NCI-H524 treated with DMSO at 0.1 percent for 48 hours (cell line): ENCODE data around the gene THAP9.
"Not testable (repeated sequence)": the region's sequence is repeated elsewhere in the genome, so short reads cannot be mapped to it uniquely, and the experiment has no call there.

Experiments
- DNase-seq: peaks from one replicate; lab custom pipeline; 2025; lab: John Stamatoyannopoulos, UW

THAP9 gene

DNA sequence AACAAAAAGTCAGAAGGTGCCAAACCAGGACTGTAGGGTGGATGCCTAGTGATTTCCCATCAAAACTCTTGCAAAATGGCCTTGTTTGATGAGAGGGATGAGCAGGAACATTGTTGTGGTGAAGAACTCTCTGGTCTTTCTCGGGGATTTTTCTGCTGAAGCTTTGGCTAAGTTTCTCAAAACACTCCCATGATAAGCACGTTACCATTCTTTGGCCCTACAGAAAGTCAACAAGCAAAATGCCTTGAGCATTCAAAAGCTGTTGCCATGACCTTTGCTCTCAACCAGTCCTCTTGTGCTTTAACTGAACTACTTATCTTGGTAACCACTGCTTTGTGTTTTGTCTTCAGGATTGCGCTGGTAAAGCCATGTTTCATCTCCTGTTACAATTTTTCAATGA, 6.6 kb upstream of the THAP9 start:
- no peak for DNase-seq

DNA sequence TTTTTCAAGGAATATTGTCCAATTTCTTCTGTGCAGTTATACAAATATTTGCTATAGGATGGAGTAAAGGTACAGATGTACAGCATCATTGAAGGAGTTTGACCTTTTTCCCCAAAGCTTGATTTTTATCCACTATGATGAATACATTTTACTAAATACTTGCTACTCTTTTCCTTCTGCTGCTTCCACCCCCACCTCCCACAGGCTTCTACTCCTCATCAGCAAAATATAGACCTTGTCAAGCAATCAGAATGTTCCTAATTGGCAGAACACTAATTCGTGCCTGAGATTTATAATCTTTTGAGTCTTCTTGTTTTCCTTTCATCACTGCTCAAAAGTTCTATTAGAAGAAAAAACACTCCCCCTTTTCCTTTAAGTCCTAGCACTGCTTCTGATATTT, 3.8 kb upstream of the THAP9 start:
- DNase-seq: no peak

DNA sequence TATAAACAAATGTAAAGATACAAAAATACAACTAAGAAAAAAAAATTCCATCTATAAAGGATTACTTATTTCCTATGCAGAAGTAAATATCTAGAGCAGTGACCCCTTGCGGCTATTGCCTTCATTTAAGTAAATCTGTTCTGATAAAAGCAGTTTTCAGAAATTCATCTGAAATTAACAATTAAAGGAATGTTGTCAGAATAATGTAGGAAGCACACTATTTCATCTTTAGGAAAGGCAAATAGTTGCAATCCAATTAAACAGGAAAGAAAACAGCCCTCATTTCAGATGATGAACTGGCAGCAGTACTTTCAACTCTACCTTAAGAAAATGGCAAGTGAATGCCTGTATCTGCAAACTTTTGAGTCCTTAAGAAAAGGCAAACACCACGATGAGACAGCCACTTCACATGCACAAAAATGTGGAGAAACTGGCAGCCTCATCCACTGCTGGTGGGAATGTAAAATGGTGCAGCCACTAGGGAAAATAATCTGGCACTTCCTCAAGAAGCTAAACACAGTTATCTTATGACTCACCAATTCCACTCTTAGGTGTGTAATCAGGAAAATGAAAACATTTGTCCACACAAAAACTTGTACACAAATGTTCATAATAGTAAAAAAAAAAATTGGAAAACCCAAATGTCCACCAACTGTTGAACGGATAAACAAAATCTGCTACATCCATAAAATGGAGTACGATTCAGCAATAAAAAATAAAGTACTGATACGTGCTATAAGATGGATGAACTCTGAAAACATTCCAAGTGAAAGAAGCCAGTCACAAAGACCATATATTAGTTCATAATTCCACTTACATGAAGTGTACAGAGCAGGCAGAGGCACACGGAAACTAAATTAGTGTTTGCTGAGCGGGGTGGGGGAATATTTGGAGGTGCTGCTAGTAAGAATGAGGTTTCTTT, 2.0 kb upstream of the THAP9 start:
- no peak for DNase-seq

DNA sequence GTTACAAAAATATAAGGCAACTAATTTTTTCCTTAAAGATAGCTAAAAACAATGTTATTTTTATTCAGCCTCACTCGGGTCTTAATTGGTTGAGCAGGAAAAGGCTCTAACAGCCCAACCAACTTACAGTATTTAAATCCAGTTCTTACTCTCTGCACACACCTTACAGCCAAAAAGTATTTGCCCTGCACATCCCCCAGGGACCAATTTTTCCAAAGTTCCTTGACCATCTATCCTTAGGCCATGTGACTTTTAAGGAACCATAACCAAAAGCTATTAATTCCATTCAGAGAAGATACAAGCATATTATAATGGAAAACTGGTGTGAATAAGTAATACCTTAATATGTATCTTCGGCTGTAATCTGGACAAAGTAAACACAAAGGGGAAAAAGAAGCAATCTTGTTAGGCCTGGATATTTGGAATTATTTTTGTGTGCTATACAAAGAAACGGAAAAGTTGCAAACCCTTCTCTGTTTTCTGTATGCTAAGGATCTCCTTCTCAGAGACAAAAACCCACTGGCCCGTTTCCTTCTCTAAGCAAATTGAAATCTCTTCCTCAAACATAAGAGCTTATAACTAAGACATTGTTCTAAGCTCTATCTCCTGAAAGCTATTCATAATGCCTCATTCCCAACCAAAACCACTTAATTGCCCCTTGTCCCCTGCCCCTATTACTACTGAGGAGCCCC, 1.0 kb upstream of the THAP9 start:
- DNase-seq: no peak

DNA sequence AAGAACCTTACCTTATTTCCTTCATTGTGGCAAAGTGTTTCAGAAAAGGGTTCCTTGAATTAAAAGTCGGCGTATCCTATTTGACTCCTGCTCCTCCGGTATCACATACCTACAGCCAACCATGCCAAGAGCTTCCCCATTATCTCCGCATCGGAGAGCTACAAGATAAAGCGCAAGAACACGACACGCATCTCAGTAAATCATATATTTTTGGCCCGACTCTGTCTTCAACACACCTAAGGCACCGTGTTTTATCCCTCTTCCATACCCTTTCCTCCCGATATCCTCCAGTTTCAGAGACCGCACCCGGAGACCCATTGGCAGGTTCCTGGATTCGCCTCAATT, 497 bp upstream of the THAP9 start:
- no peak for DNase-seq

DNA sequence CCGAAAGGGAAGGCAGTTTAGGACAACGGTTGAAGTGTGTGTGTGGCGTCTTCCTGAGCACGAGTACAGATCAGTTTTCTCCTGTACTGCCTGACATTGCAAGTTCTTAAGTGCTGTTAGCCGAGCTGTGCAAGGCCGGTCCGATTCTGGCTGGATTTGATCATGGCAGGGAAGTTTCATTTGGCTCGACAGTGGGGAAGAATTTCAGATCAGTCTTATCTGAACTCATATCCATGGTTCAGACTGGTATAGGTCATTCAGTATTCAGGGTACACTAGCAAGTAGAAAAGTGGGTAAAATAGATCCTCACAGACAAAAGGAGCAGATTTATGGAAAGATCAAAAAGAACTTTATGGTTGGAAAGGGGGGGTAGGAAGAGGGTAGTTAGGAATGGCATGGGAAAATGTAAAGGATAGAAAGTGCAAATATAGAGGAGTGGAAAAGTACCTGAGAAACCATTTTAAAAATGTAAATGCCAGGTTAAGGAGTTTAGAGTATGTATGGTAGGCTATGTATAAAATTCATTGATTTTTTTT, 716 bp downstream of the THAP9 start:
- no peak for DNase-seq

DNA sequence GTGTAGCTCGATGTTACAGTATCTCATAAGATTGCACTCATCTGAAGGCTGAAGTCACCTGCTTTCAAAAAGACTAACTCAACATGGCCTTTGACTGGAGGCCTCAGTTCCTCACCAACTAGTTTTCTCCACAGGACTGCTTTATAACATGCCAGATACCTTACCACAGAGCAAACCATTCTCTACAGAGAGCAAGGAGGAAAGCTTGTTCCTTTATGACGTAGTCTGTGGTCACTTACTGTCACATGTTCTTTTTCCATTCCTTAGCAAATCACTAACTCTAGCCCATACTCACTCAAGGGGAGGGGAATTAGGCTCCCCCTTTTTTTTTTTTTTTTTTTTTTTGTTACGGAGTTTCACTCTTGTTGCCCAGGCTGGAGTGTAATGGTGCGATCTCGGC, 3.2 kb downstream of the THAP9 start:
- DNase-seq: no peak

DNA sequence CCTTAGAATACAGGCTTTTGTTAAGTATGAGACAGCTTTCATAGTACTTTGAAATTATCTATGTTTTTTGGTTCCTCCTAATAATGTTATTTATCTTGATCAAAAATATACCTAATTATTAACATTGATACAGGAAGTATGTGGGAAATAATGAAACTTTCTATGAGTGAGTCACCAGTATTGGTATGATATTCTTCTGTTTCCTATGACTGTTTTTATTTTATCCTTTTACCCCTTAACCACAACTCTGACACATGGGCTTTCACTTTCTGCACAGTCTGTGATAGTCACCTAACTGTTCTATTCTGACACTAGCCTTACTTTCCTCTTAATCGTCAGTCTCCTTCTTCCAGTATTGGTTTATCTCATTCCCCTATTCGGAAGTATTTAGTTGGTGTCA, 4.7 kb downstream of the THAP9 start:
- no peak for DNase-seq

DNA sequence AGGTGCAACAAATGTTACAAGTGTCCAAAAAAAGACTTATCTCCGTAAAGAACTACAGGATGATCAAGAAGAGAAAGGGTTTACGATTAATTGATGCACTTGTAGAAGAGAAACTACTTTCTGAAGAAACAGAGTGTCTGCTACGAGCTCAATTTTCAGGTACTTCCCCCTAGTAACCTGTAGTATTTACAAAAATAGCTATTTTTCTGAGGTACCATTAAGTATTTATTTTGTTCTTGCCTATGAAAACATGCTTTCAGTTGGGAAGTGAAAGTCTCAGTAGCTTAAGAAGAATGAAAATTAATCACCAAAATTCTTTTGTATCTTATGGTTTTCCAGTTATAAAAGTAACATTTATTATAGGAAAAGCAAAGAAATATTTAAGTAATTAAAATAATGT, 5.9 kb downstream of the THAP9 start:
- no peak for DNase-seq

DNA sequence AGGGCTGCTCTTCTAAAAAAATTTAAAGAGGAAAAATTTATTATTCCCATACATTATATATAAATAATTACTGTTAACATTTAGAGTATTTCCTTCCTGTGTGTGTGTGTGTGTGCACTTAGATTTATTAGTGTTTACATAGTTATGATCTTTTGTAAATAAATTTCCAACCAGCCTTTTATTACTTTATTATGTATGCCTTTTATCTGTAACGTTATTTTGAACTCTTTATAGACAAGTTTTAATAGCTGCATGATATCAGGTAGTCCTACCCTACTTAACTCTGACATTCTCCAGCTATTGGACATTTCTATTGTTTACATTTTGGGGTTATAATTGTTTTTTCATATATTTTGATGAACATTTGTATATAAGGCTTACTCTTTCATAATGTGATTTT, 8.8 kb downstream of the THAP9 start:
- no peak for DNase-seq

DNA sequence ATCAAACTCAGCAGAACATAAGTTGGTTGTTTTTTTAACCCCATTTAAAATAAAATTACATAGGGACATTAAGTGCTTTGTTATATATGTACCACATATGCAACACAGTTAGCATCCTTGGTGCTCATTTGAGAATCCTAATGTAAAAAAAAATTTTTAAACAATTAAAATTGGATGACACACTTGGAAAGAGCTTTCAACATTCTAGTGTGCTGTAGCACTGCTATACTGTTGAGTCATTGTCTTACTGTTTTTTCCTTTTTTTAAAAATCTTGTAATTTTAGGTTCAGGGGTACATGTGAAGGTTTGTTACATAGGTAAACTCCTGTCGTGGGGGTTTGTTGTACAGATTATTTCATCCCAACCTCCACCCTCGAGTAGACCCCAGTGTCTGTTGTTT, 12.8 kb downstream of the THAP9 start:
- DNase-seq: no peak

DNA sequence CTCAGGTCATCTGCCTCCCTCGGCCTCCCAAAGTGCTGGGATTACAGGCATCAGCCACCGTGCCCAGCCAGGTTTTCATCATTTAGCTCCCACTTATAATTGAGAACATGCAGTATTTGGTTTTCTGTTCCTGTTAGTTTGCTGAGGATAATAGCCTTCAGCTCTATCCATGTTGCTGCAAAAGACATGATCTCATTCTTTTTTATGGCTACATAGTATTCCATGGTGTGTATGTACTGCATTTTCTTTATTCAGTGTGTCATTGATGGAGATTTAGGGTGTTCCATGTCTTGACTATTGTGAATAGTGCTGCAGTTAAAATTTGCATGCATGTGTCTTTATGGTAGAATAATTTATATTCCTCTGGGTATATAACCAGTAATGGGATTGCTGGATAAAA, 13.4 kb downstream of the THAP9 start:
- not testable (repeated sequence) for DNase-seq

DNA sequence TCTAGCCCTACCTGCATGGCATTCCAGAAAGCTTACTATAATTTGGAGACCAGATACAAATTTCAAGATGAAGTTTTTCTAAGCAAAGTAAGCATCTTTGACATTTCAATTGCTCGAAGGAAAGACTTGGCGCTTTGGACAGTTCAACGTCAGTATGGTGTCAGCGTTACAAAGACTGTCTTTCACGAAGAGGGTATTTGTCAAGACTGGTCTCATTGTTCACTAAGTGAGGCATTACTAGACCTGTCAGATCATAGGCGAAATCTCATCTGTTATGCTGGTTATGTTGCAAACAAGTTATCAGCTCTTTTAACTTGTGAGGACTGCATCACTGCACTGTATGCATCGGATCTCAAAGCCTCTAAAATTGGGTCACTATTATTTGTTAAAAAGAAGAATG, 17.6 kb downstream of the THAP9 start:
- DNase-seq: no peak

DNA sequence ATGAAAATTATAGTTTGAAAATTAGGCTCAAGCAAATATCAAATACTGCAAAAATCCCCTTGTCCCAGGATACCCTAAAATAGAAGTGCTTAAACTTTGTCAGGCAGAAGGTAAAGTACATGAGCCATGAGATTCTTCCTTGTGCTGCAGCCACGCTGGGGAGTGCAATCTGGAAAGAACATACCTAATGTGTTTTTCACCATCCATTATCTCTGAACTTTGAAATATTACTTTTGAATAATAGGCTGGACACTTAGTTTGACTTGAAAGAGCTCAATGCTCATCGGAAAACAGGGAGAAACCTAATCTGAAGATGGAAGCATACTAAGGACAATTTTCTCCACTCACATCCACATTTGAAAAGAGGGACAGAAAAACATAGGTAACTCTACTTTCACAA, 18.9 kb downstream of the THAP9 start:
- no peak for DNase-seq

DNA sequence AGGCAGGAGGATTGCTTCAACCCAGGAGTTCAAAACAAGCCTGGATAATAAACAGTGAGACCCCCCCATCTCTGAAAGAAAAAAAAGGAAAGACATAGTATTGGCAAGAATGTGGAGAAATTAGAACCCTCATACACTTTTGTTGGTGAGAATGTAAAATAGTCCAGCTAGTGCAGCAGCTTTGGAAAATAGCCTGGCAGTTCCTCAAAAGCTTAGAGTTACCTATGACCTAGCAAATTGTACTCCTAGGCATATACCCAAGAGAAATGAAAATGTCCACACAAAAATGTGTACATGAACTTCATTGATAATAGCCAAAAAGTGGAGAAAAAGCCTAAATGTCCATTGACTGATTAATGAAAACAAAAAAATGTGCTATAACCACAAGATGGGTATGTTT, 21.3 kb downstream of the THAP9 start:
- no peak for DNase-seq

DNA sequence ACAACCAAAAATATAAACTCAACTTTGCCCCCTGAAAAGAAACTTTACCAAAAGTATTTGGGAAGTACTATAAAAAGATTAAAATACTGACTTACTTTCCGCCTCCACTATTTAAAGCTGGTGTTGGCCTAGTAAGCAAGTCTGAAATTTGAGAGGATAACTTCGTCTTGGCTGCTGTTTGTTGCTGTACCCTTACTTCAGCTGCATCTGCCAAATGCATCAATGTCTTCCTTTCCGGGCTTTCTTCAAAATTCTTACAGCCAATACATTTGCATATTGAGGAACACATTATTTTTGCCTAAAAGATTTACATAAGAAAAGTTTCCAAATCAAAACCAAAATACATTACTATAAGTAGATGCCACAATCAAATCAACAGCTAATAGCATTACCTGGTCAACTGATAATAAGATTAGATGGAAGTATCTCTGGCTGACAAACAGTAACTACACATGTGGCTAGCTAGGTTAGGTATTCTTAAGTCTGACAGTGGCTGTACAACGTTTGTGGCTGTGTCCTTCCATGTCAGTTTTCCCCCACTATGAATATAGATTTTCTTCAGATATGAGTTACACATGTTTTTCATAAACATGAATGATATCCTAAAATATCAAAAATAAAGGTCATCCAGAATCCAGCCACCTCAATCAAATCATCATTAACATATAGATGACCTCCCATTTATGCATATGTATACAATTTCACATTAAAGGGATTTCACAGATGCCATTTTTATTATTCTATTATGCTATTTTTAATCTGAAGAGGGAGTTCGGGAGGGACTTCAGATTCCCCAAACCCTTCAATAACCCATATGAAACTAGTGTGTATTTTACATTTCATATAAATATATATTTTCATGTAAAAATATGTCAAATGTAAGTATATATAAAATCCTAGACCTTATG, 30.6 kb downstream of the THAP9 start:
- DNase-seq: no peak

DNA sequence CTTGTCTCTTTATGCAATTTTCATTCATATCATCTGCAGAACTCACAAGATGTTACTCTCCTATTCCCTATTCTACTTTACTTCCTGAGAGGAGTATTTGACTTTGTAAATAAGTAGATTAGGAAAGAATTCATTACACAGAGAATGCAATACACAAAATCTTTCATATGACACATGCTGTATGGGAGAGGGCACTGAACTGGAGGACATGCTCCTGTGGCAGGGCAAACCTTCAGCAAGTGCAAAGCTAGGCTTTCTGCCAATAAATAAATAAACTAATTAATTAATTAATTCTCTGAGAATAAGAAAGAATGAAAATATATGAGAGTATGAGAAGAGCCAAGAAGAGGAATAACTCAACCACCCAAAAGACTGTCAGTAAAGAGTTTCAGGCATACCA, 33.9 kb downstream of the THAP9 start:
- no peak for DNase-seq

DNA sequence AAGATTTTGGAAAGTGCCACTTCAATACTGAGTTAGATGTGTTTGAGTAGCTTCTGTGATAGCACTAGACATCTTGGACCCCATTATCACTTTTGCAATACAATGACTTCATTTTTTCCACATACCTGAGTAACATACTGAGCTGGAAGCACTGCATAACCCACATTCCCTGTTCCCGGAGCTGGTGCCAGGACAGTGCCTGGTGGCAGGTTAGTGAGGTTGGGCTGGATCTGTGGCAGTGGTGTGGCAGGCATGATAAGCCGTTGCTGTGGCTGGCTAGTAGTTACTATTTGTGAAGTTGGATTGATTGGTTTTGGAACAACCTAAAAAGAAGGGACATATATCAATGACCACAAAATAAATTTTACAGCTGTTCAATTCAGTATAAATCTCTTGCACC, 38.9 kb downstream of the THAP9 start:
- no peak for DNase-seq

DNA sequence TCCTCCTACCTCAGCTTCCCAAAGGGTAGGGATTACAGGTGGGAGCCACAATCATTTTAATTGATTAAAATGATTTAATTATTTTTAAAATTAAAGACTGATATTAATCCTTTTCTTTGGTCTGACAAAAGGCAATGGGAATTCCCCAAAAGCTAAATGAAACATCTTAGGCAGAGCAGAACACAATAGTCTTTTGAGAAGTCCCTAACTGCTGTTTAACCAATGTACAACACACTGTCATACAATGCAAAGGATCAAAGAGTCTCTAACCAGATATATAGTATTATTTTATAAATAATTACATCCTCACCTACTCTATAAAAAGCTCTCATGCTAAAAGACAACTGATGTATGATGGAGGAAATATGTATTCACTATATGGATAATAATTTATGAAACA, 47.0 kb downstream of the THAP9 start:
- DNase-seq: no peak

DNA sequence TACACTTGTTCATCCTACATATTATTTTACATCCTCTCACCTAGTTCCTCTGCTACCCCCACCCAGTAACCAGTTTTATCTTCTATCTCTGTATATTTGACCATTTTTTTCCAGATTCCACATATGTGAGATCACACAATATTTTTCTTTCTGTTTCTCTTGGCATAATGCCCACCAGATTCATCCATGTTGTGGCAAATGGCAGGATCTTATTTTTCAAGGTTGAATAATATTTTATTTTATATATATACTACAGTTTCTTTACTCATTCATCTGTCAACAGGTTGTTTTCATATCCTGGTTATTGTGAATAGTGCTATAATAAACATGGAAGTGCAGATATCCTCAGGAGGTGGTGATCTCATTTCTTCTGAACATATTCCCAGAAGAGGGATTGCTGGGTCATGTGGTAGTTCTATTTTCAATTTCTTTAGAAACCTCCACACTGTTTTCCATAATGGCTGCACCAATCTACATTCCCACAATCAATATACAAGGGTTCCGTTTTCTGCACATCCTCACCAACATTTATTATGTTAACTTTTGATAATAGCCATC, 48.2 kb downstream of the THAP9 start:
- DNase-seq: no peak

DNA sequence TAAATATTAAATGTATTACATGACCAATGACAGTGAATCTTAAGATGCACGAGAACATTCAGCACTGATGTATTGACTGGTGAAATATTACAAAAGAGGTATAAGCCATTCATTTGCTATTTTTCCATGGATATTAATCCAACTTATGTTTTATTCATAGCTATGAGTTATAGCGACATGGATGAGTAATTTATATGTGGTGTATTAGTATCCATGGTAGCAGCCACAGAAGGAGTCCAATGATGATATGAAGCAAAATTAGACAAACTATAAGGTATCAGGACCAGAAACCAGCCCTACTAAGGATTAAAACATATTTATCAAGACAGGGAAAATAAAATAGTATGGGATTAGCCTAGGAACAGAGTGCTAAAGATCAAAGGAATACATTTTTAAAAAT, 50.7 kb downstream of the THAP9 start:
- DNase-seq: no peak

DNA sequence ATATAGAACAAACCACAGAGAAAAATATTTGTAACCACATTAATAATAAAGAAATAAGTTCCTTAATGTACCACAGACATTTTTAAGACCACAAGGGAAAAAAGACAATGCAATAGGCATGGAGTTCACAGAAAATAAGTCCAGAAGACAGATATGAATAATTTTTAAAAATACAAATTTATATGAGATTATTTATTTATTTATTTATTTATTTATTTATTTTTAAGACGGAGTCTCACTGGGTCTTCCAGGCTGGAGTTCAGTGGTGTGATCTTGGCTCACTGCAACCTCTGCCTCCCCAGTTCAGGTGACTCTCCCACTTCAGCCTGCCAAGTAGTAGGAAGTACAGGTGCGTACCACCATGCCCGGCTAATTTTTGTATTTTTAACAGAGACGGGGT, 53.7 kb downstream of the THAP9 start:
- DNase-seq: no peak
